ENCODE measurements around the gene FAM20C.

The FAM20C gene

GRCh38 chr7:211033-211714, 18.8 kb downstream of the FAM20C start:
- no peak for DNase-seq

GRCh38 chr7:211715-212058, 19.3 kb downstream of the FAM20C start:
- DNase-seq, result no peak

GRCh38 chr7:212754-213153, 20.4 kb downstream of the FAM20C start:
- no peak for DNase-seq

- no peak for DNase-seq
Measured at GRCh38 chr7:213324-213993, 21.1 kb downstream of the FAM20C start.

- DNase-seq, result no peak
Measured at GRCh38 chr7:214410-215212, 22.2 kb downstream of the FAM20C start.

- DNase-seq, result no peak
Measured at GRCh38 chr7:216360-217300, 24.3 kb downstream of the FAM20C start.

- no peak for DNase-seq
Measured at GRCh38 chr7:217781-218180, 25.4 kb downstream of the FAM20C start.

- no peak for DNase-seq
Measured at GRCh38 chr7:218316-218715, 25.9 kb downstream of the FAM20C start.

GRCh38 chr7:218896-219580, 26.7 kb downstream of the FAM20C start:
- DNase-seq, result no peak

GRCh38 chr7:219581-220150, 27.3 kb downstream of the FAM20C start:
- DNase-seq, result no peak

- no peak for DNase-seq
Measured at GRCh38 chr7:220151-220841, 27.9 kb downstream of the FAM20C start.

- DNase-seq, result no peak
Measured at GRCh38 chr7:221978-222715, 29.8 kb downstream of the FAM20C start.

- no peak for DNase-seq
Measured at GRCh38 chr7:222716-223041, 30.3 kb downstream of the FAM20C start.

- no peak for DNase-seq
Measured at GRCh38 chr7:223118-223800, 30.9 kb downstream of the FAM20C start.

- DNase-seq, result no peak
Measured at GRCh38 chr7:223861-224260, 31.5 kb downstream of the FAM20C start.

- no peak for DNase-seq
Measured at GRCh38 chr7:226281-226895, 34.0 kb downstream of the FAM20C start.

- DNase-seq, result no peak
Measured at GRCh38 chr7:227926-228325, 35.6 kb downstream of the FAM20C start.

GRCh38 chr7:228610-229009, 36.2 kb downstream of the FAM20C start:
- no peak for DNase-seq

GRCh38 chr7:229184-229964, 37.0 kb downstream of the FAM20C start:
- no peak for DNase-seq
